Body of pancreas (tissue), 4 donors: ENCODE measurements around the gene TIE1. TPM values are rescaled to one million over a fixed set of nuclear protein-coding genes. Genes with fewer than 3 reads are reported as not detected.

Experiments
- ATAC-seq: fragments of 150-250 bp; one replicate; pipeline ENCODE4 v1.9.1; 2016
- DNase-seq, 4 donors: peaks; one replicate each; pipeline ENCODE4 v3.0.0-alpha.2; 2019
- H3K27ac ChIP-seq, 4 donors: fragments of 200-600 bp; sonication (generic); 1 replicate in 3 of 4; 2 replicates in 1 of 4; pipeline versions ENCODE4 v1.5.1 to v1.6.1; 2016 to 2019; ENCODE audit warnings: mild to moderate bottlenecking in 1 of 4, mixed read lengths in 1 of 4, moderate library complexity in 1 of 4
- H3K27me3 ChIP-seq, 2 donors: fragments of 200-600 bp; sonication (generic); one replicate each; pipeline ENCODE4 v1.6.0; 2016; ENCODE audit warnings: mild to moderate bottlenecking in 1 of 2
- H3K36me3 ChIP-seq, 2 donors: fragments of 200-600 bp; sonication (generic); replicated peaks in 1 of 2; 2 replicates each; pipeline ENCODE4 v1.5.1; 2016; ENCODE audit warnings: low read depth in 2 of 2; ENCODE audit not compliant: insufficient read depth in 1 of 2
- H3K4me1 ChIP-seq: fragments of 200-600 bp; sonication (generic); one replicate; pipeline ENCODE4 v1.6.0; 2016
- H3K4me3 ChIP-seq, 2 donors: fragments of 200-600 bp; sonication (generic); 1 replicate in 1 of 2; 2 replicates in 1 of 2; pipeline ENCODE4 v1.5.1; 2016 to 2019
- H3K9me3 ChIP-seq, 3 donors: fragments of 200-600 bp; sonication (generic); 1 replicate in 2 of 3; 2 replicates in 1 of 3; pipeline ENCODE4 v1.5.1; 2016
- POLR2A ChIP-seq, 3 donors: fragments of 450-650 bp; IDR thresholded peaks; one replicate each; pipeline ENCODE4 v1.6.1; 2016; ENCODE audit warnings: antibody characterized with exemption in 3 of 3, mild to moderate bottlenecking in 2 of 3
- WGBS, 2 donors: methylation state at CpG; one replicate each; pipeline ENCODE4 v1.1.5; 2017; 5-methylcytosine and 5-hydroxymethylcytosine counted together
- intact Hi-C: fragments of 100-400 bp; cut with DNase I; formaldehyde crosslinking; loops from one replicate; pipeline ENCODE4 v1.15.1; 2023
- total RNA-seq, 2 donors: library from RNA; depleted of rRNA; stranded (reverse); fragments of >200 nt; gene quantifications; one replicate each; pipeline ENCODE4 v1.1.0, GENCODE V29; 2016
- TF ChIP-seq, protein P1 (sequence below), 7 experiments: fragments of 450-650 bp in 4 of 7; fragments of 200-600 bp in 3 of 7; sonication (generic) in 3 of 7; IDR thresholded peaks; one replicate each; pipeline ENCODE4 v1.5.1; 2016 to 2019; ENCODE audit warnings: antibody characterized with exemption in 7 of 7

TIE1 gene
- total RNA-seq, 2 donors from 2014 or later: 12.2 to 14.0 TPM

DNA sequence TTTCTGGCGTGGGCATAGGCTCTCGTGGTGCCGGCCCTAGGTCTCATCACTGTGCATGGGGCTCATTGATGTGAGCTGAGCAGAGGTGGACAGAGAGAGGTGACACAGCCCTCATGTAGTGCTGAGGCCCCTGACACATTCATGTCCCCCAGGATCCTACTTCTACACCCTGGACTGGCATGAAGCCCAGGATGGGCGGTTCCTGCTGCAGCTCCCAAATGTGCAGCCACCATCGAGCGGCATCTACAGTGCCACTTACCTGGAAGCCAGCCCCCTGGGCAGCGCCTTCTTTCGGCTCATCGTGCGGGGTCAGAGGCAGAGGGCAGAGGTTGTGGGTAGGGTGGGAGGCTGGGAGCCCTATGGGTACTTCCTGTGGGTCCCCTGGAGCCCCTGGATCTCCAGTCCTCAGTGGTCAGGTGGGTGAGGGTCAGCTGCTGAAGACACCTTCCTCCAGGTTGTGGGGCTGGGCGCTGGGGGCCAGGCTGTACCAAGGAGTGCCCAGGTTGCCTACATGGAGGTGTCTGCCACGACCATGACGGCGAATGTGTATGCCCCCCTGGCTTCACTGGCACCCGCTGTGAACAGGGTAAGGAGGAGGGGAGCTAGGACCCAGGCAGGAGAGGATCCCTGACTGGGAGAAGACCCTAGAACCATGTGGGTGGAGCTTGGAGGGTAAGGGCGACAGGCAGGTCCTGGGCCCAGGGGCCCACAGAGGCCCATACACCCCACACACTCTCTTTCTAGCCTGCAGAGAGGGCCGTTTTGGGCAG is 6.1 kb downstream of the TIE1 start:
- H3K9me3 ChIP-seq: no peaks in the 10 kb centered on the region
- no peaks in the 10 kb centered on the region for H3K36me3 ChIP-seq
- no peak for TF ChIP-seq POLR2A (IDR thresholded peaks at IDR 0.05)
- TF ChIP-seq, protein P1, sequence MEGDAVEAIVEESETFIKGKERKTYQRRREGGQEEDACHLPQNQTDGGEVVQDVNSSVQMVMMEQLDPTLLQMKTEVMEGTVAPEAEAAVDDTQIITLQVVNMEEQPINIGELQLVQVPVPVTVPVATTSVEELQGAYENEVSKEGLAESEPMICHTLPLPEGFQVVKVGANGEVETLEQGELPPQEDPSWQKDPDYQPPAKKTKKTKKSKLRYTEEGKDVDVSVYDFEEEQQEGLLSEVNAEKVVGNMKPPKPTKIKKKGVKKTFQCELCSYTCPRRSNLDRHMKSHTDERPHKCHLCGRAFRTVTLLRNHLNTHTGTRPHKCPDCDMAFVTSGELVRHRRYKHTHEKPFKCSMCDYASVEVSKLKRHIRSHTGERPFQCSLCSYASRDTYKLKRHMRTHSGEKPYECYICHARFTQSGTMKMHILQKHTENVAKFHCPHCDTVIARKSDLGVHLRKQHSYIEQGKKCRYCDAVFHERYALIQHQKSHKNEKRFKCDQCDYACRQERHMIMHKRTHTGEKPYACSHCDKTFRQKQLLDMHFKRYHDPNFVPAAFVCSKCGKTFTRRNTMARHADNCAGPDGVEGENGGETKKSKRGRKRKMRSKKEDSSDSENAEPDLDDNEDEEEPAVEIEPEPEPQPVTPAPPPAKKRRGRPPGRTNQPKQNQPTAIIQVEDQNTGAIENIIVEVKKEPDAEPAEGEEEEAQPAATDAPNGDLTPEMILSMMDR (IDR thresholded peaks at IDR 0.05): no peak
- 85 to 100% methylated on average over 4 to 16 of the region's 17 CpGs for WGBS, 2 donors
- H3K27me3 ChIP-seq: no peaks in the 10 kb centered on the region
- no peak overlapping the region for H3K4me3 ChIP-seq
- DNase-seq (no peak), ATAC-seq (no peak)
- no peaks in the 10 kb centered on the region for H3K4me1 ChIP-seq
- H3K27ac ChIP-seq: no peak overlapping the region
- intact Hi-C loops: no loop called here

DNA sequence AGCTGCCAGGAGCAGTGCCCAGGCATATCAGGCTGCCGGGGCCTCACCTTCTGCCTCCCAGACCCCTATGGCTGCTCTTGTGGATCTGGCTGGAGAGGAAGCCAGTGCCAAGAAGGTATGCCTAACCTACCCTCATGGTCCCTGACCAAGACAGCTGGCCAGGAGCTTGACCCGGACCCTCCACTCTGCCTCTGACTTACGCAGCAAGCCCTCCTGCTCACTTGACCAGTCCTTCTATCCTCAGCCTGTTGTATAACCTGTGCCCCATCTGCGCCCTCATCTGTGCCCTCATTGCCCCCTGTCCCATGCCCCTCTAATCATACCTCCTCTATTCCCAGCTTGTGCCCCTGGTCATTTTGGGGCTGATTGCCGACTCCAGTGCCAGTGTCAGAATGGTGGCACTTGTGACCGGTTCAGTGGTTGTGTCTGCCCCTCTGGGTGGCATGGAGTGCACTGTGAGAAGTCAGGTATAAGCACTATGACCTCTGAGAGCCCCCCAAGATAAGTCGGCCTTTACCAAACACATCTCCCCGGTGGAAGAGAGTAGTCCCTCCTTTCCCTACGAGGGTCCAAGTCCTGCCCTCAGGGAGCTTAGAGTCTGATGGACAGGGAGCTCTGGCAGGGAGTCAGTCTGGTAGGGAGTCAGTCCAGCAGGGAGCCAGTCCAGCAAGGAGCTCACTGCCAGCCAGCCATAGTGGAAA is 6.8 kb downstream of the TIE1 start:
- WGBS, 2 donors: 87 to 91% methylated on average over 5 to 8 of the region's 9 CpGs
- H3K27ac ChIP-seq: no peak overlapping the region

DNA sequence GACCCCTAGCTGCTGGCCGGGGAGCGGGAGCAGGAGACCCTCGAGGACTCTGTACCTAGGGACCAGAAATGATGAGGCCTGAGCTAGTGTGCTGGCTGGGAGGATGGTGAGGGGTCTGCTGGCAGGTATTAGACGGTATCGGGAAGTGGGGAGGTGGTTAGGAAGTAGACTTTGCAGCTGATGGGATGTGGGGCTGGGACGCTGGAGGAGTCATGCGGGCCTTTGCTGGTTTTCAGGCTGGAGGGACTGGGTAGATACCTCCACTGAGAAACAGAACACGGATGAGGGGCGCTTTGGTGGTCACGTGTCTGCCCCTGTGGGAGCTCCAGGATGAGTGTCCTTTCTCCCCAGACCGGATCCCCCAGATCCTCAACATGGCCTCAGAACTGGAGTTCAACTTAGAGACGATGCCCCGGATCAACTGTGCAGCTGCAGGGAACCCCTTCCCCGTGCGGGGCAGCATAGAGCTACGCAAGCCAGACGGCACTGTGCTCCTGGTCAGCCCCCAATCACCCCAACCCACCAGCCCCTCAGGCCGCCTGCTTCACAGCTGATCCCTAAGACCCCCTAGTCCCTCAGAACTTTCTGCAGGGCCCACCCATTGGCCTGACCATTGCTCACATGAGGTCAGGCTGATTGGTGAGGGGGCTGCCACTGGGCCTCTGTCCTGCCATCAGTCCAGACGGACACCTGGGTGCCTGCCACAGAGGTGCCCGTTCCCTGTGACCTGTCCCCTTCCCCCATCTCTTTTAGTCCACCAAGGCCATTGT is 8.0 kb downstream of the TIE1 start:
- DNase-seq (no peak), ATAC-seq (no peak)
- intact Hi-C loops: no loop called here
- TF ChIP-seq, protein P1 (IDR thresholded peaks at IDR 0.05): no peak
- no peak for TF ChIP-seq POLR2A (IDR thresholded peaks at IDR 0.05)
- WGBS, 2 donors: 92 to 93% methylated on average over 18 to 20 of the region's 20 CpGs
- Histone ChIP-seq H3K9me3 (no peaks in the 10 kb centered on the region), H3K36me3 (no peaks in the 10 kb centered on the region), H3K4me3 (no peak overlapping the region), H3K27me3 (no peaks in the 10 kb centered on the region), H3K4me1 (no peaks in the 10 kb centered on the region), H3K27ac (no peak overlapping the region)

More for the DNA sequence above, 6.8 kb downstream of the TIE1 start:
- no peak overlapping the region for H3K4me3 ChIP-seq
- H3K9me3 ChIP-seq: no peaks in the 10 kb centered on the region
- H3K36me3 ChIP-seq: no peaks in the 10 kb centered on the region
- no peaks in the 10 kb centered on the region for H3K27me3 ChIP-seq
- intact Hi-C loops: no loop called here
- TF ChIP-seq, protein P1 (IDR thresholded peaks at IDR 0.05): no peak
- TF ChIP-seq POLR2A (IDR thresholded peaks at IDR 0.05): no peak
- DNase-seq (no peak), ATAC-seq (no peak)
- H3K4me1 ChIP-seq: no peaks in the 10 kb centered on the region

DNA sequence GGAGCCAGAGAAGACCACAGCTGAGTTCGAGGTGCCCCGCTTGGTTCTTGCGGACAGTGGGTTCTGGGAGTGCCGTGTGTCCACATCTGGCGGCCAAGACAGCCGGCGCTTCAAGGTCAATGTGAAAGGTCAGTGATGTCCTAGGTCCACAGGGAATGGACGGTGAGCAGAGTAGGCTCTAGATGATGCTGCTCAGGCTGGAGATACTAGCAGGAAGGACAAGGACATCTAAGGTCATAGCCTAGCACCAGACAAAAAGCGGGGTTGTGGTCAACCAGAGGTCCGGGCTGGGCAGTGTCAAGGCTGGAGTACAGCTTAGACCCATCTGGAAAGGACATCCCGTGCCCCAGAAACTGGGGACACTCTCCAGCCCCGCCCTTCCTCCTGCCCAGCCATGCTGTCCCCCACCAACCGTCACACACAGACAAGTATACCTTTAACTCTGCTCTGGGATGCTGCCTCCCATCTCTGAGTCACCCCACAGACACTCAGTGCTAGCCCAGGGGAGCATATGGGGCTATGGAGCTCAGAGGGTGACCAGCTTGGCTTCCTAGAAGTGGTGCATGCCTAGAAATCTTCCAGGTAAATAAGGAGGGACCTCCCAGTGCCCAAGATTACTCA is 8.7 kb downstream of the TIE1 start:
- TF ChIP-seq POLR2A (IDR thresholded peaks at IDR 0.05): no peak
- TF ChIP-seq, protein P1 (IDR thresholded peaks at IDR 0.05): no peak
- DNase-seq: no peak
- Histone ChIP-seq H3K4me1 (no peaks in the 10 kb centered on the region), H3K27me3 (no peaks in the 10 kb centered on the region), H3K9me3 (no peaks in the 10 kb centered on the region), H3K4me3 (no peak overlapping the region), H3K36me3 (no peaks in the 10 kb centered on the region), H3K27ac (no peak overlapping the region)
- ATAC-seq: no peak
- WGBS, 2 donors: 88 to 91% methylated on average over 6 to 13 of the region's 13 CpGs
- intact Hi-C loops: no loop called here
